GM12864 (cell line): Measurements from ENCODE around the gene NAIF1.
"Not testable (repeated sequence)": the region's sequence is repeated elsewhere in the genome, so short reads cannot be mapped to it uniquely, and the experiment has no call there.

Experiments used
- DNase-seq: peaks from one replicate; pipeline ENCODE4 v3.0.0-alpha.2; 2011; ENCODE audit warnings: low read depth
- H3K4me3 ChIP-seq: 2 replicates; pipeline ENCODE4 v1.5.1; 2011; ENCODE audit warnings: mild to moderate bottlenecking, low read depth, low read length, control low read depth
- CTCF ChIP-seq: IDR thresholded peaks from 2 replicates; pipeline ENCODE4 v1.5.1; 2011; ENCODE audit warnings: low read depth, mild to moderate bottlenecking, moderate library complexity, low read length, control low read depth, inconsistent platforms; ENCODE audit errors: missing control alignments

The NAIF1 gene

GRCh38 chr9:128043467-128043868 is 23.7 kb downstream of the NAIF1 start:
- DNase-seq, result no peak
- no peak overlapping the region for H3K4me3 ChIP-seq
- no peak for TF ChIP-seq CTCF

GRCh38 chr9:128042043-128042442 is 25.1 kb downstream of the NAIF1 start:
- no peak overlapping the region for H3K4me3 ChIP-seq
- no peak for TF ChIP-seq CTCF
- DNase-seq, result no peak

- DNase-seq, H3K4me3 ChIP-seq: not testable (repeated sequence)
These were observed 26.3 kb downstream of the NAIF1 start for GRCh38 chr9:128040783-128041182.

GRCh38 chr9:128036522-128036921 is 30.6 kb downstream of the NAIF1 start:
- H3K4me3 ChIP-seq, DNase-seq: not testable (repeated sequence)

- peak; percentile 82 for TF ChIP-seq CTCF
- DNase-seq, result peak; percentile 65
- no peak overlapping the region for H3K4me3 ChIP-seq
These were observed 32.1 kb downstream of the NAIF1 start for GRCh38 chr9:128034821-128035652.

- TF ChIP-seq CTCF, result no peak
- no peak overlapping the region for H3K4me3 ChIP-seq
- DNase-seq, result no peak
These were observed 33.5 kb downstream of the NAIF1 start for GRCh38 chr9:128033609-128034008.

GRCh38 chr9:128027705-128028104 is 39.4 kb downstream of the NAIF1 start:
- no peak for DNase-seq
- H3K4me3 ChIP-seq, result no peak overlapping the region
- TF ChIP-seq CTCF, result no peak

- DNase-seq, result no peak
- H3K4me3 ChIP-seq, result no peak overlapping the region
- no peak for TF ChIP-seq CTCF
These were observed 40.2 kb downstream of the NAIF1 start for GRCh38 chr9:128026773-128027541.
